RPMI8226 (cell line): ENCODE data around the gene PAK3.

ENCODE experiments used
- DNase-seq: peaks from one replicate; pipeline ENCODE4 v3.0.0-alpha.2; 2015

PAK3 gene

DNA sequence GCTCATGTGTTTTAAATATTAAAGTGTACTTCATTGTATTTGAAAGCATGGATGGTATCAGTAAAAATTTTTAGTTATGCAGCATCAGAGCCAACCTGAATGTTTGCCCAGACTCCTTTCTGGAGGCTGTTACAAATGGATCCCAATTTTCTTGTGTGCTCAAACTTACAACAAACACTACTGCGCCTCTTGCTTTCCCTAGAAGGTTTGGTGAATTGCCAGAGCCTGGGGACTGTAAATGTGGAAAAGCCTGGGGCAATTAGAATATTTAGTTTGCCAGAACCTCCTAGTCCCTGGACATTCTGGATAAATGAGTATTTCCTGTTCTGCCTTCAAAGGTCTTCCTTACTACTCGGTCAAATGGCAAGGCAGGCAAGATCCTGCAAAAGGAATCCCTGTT lies 169.5 kb downstream of the PAK3 start:
- no peak for DNase-seq

DNA sequence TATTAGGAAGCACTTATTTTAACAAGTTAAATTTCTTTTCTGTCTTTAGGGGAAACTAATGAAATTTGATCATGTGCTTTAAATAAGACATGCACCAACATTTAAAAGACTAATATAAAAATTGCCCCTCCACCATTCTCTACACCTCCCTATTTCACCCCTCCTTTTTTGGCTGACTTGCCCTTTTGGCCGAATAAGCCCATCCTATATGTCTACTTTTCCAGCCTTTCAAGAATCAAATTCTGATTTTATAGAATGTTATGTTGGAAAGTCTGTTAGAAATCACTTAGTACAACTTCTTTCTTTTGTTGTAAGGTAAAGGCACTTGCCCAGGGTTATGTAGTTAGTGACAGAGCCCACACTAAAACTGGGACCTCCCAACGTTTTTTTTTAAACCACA lies 172.5 kb downstream of the PAK3 start:
- DNase-seq: no peak

DNA sequence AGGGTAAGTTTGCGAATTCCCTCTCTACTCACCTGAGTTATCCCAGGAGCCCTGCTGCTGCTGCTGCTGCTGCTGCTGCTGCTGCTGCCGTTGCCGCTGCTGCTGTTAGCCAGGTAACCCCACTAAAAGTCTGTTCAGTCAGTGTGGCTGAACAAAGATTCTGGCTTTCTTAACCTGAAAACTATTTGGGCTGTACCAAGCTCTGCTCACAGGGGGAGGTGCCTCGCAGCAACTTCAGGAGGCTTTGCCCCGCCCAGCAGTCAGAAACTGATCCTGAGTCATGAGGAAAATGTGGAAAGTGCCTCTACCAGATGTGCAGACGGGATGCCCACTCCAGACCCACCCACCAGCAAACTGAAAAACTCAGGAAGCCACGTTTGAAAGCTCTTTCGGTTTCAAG lies 174.3 kb downstream of the PAK3 start, which contains the start of gene CAPN6:
CAPN6 (minus strand) TSS at position 145 of the 400 bp plus-strand sequence. CDS start 6,547 bp downstream, outside the sequence.
- DNase-seq: no peak
